H9 (cell line): ENCODE measurements around the gene LACTB. TPM values are rescaled to one million over a fixed set of nuclear protein-coding genes. Genes with fewer than 3 reads are reported as not detected.

Experiments
- DNase-seq: peaks from one replicate; pipeline ENCODE4 v3.0.0-alpha.2; 2017
- H2AFZ ChIP-seq: one replicate; pipeline ENCODE4 v1.6.1; 2013; ENCODE audit warnings: mild to moderate bottlenecking, low read length, control low read depth, moderate library complexity
- H2AK5ac ChIP-seq: 2 replicates; pipeline ENCODE4 v1.6.1; 2013; ENCODE audit warnings: low read length, control low read depth, mixed read lengths; ENCODE audit not compliant: insufficient read length
- H2BK120ac ChIP-seq: one replicate; pipeline ENCODE4 v1.6.1; 2013; ENCODE audit warnings: low read depth, mild to moderate bottlenecking, low read length, control low read depth, inconsistent platforms; ENCODE audit not compliant: poor library complexity, severe bottlenecking
- H2BK12ac ChIP-seq: 2 replicates; pipeline ENCODE4 v1.6.1; 2013; ENCODE audit warnings: low read length, control low read depth, mixed read lengths, low read depth; ENCODE audit not compliant: insufficient read length
- H2BK15ac ChIP-seq: 2 replicates; pipeline ENCODE4 v1.6.1; 2013; ENCODE audit warnings: low read depth, low read length, control low read depth
- H2BK20ac ChIP-seq: one replicate; pipeline ENCODE4 v1.6.1; 2013; ENCODE audit warnings: low read depth, mild to moderate bottlenecking, low read length, control low read depth, inconsistent platforms; ENCODE audit not compliant: poor library complexity, severe bottlenecking
- H2BK5ac ChIP-seq: 2 replicates; pipeline ENCODE4 v1.6.1; 2013; ENCODE audit warnings: low read length, control low read depth, mixed read lengths; ENCODE audit not compliant: insufficient read length
- H3K14ac ChIP-seq: 2 replicates; pipeline ENCODE4 v1.6.1; 2013; ENCODE audit warnings: low read length, control low read depth; ENCODE audit not compliant: insufficient read depth
- H3K18ac ChIP-seq: 2 replicates; pipeline ENCODE4 v1.6.1; 2013; ENCODE audit warnings: low read depth, mild to moderate bottlenecking, mixed read lengths, low read length, control low read depth; ENCODE audit not compliant: insufficient read length
- H3K23ac ChIP-seq: 2 replicates; pipeline ENCODE4 v1.6.1; 2013; ENCODE audit warnings: low read length, control low read depth, mixed read lengths, low read depth; ENCODE audit not compliant: insufficient read length
- H3K23me2 ChIP-seq: 2 replicates; pipeline ENCODE4 v1.6.1; 2013; ENCODE audit warnings: low read depth, mild to moderate bottlenecking, mixed read lengths, low read length, control low read depth; ENCODE audit not compliant: insufficient read length, poor library complexity, severe bottlenecking
- H3K27ac ChIP-seq: 2 replicates; pipeline ENCODE4 v1.5.1; 2013; ENCODE audit warnings: low read length, control low read depth, mixed read lengths, low read depth; ENCODE audit not compliant: insufficient read length
- H3K27me3 ChIP-seq: 2 replicates; pipeline ENCODE4 v1.6.1; 2013; ENCODE audit warnings: low read length, control low read depth, inconsistent platforms; ENCODE audit not compliant: insufficient read depth
- H3K4ac ChIP-seq: 2 replicates; pipeline ENCODE4 v1.6.1; 2013; ENCODE audit warnings: low read depth, mild to moderate bottlenecking, control low read depth, inconsistent platforms, low read length, moderate library complexity
- H3K4me1 ChIP-seq: 2 replicates; pipeline ENCODE4 v1.6.1; 2013; ENCODE audit warnings: low read length, control low read depth, inconsistent platforms; ENCODE audit not compliant: insufficient read depth
- H3K4me2 ChIP-seq: 2 replicates; pipeline ENCODE4 v1.6.1; 2013; ENCODE audit warnings: low read length, control low read depth, mixed read lengths; ENCODE audit not compliant: insufficient read length, insufficient read depth
- H3K56ac ChIP-seq: 2 replicates; pipeline ENCODE4 v1.6.1; 2013; ENCODE audit warnings: low read depth, mild to moderate bottlenecking, mixed read lengths, low read length, control low read depth; ENCODE audit not compliant: insufficient read length
- H3K79me1 ChIP-seq: 2 replicates; pipeline ENCODE4 v1.6.1; 2013; ENCODE audit warnings: low read depth, mild to moderate bottlenecking, moderate library complexity, low read length, control low read depth, inconsistent platforms; ENCODE audit not compliant: insufficient read depth, poor library complexity, severe bottlenecking
- H3K79me2 ChIP-seq: 2 replicates; pipeline ENCODE4 v1.6.1; 2013; ENCODE audit warnings: low read length, control low read depth, inconsistent platforms; ENCODE audit not compliant: insufficient read depth
- H3K9ac ChIP-seq: 2 replicates; pipeline ENCODE4 v1.6.1; 2013; ENCODE audit warnings: low read length, control low read depth, mixed read lengths; ENCODE audit not compliant: insufficient read length; ENCODE audit errors: extremely low read depth
- H3K9me3 ChIP-seq: one replicate; pipeline ENCODE4 v1.6.1; 2013; ENCODE audit warnings: low read depth, low read length, inconsistent platforms; ENCODE audit not compliant: control insufficient read depth
- H3T11ph ChIP-seq: one replicate; pipeline ENCODE4 v1.6.1; 2013; ENCODE audit warnings: mild to moderate bottlenecking, low read length, control low read depth, inconsistent platforms
- H4K20me1 ChIP-seq: one replicate; pipeline ENCODE4 v1.6.1; 2013; ENCODE audit not compliant: control insufficient read depth, insufficient read length, insufficient read depth
- H4K5ac ChIP-seq: 2 replicates; pipeline ENCODE4 v1.6.1; 2013; ENCODE audit warnings: low read depth, mild to moderate bottlenecking, mixed read lengths, low read length, control low read depth; ENCODE audit not compliant: insufficient read length
- H4K8ac ChIP-seq: replicated peaks from 2 replicates; pipeline ENCODE4 v1.6.1; 2013; ENCODE audit warnings: low read length, control low read depth, mixed read lengths, low read depth; ENCODE audit not compliant: insufficient read length
- H4K91ac ChIP-seq: 2 replicates; pipeline ENCODE4 v1.6.1; 2013; ENCODE audit warnings: low read depth, mild to moderate bottlenecking, moderate library complexity, mixed read lengths, low read length, control low read depth; ENCODE audit not compliant: insufficient read length
- H3K27ac Mint-ChIP-seq, 3 experiments: 2 replicates in 2 of 3; 3 replicates in 1 of 3; pipeline ENCODE4 v1.8.0; 2020 to 2021; ENCODE audit warnings: mixed read lengths in 3 of 3, mild to moderate bottlenecking in 1 of 3, moderate library complexity in 1 of 3
- H3K27me3 Mint-ChIP-seq: 2 replicates; pipeline ENCODE4 v1.8.0; 2021; ENCODE audit warnings: low read depth, mild to moderate bottlenecking, moderate library complexity, mixed read lengths
- H3K36me3 Mint-ChIP-seq, 3 experiments: 2 replicates in 2 of 3; 3 replicates in 1 of 3; pipeline ENCODE4 v1.8.0; 2020 to 2021; ENCODE audit warnings: low read depth in 3 of 3, mixed read lengths in 3 of 3; ENCODE audit not compliant: insufficient read depth in 1 of 3
- H3K4me1 Mint-ChIP-seq, 2 experiments: 2 replicates each; pipeline ENCODE4 v1.8.0; 2020; ENCODE audit warnings: mixed read lengths in 2 of 2
- H3K4me3 Mint-ChIP-seq, 2 experiments: 2 replicates in 1 of 2; 3 replicates in 1 of 2; pipeline ENCODE4 v1.8.0; 2020 to 2021; ENCODE audit warnings: mild to moderate bottlenecking in 2 of 2, mixed read lengths in 2 of 2, moderate library complexity in 1 of 2
- H3K9me3 Mint-ChIP-seq, 2 experiments: 2 replicates in 1 of 2; 3 replicates in 1 of 2; pipeline ENCODE4 v1.8.0; 2020; ENCODE audit warnings: mild to moderate bottlenecking in 2 of 2, mixed read lengths in 2 of 2, moderate library complexity in 1 of 2
- WGBS: extraction: QIAGEN DNeasy Blood & Tissue Kit; methylation state at CpG from one replicate; pipeline ENCODE4 v1.1.7; 2013; ENCODE audit warnings: missing lambda C conversion rate, low lambda C conversion rate, mixed read lengths; ENCODE audit not compliant: insufficient read length; ENCODE audit errors: extremely low coverage; 5-methylcytosine and 5-hydroxymethylcytosine counted together
- total RNA-seq: library from RNA; stranded (reverse); gene quantifications from 2 replicates; pipeline ENCODE4 v1.2.1, GENCODE V29; 2021
- TF ChIP-seq, protein P1 (sequence below): fragments of 200-600 bp; sonication (generic); conservative IDR thresholded peaks from 3 replicates; pipeline ENCODE4 v1.8.0; 2021; ENCODE audit warnings: antibody characterized with exemption, mild to moderate bottlenecking

LACTB gene
- total RNA-seq, 1 experiment from 2014 or later = 10.3 TPM

DNA sequence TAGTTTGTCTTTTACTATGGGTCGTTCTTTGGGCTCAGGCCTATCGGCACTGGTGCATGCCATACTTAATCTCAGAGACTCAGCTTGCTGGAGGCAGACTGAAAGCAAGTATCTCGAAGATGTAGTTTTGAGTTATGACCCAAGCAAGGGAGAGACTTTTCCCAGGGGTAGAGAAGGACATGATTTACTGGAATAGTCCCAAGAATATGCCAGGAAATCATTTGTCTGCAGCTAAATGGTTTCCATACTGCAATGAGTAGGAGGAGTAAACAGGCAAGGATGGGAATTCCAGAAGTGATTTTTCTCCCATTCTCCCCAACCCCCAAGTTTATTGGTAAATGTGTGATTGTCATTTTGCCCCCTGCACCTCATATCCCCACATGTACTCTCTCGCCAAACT, 35.4 kb upstream of the LACTB start:
- no peaks in the 10 kb centered on the region for H3K27me3 Mint-ChIP-seq
- no peaks in the 10 kb centered on the region for H4K20me1 ChIP-seq
- no peak overlapping the region for H3K56ac ChIP-seq
- no peaks in the 10 kb centered on the region for H3K23me2 ChIP-seq
- no peaks in the 10 kb centered on the region for H3K79me1 ChIP-seq
- H2AK5ac ChIP-seq = no peak overlapping the region
- H3K4me1 Mint-ChIP-seq = peaks cover 62 to 66% of the 10 kb centered on the region in 2 experiments
- H3K4ac ChIP-seq = no peak overlapping the region
- H3K4me1 ChIP-seq = peaks cover 28% of the 10 kb centered on the region; the same call in 1 of the 2 replicates
- H2BK20ac ChIP-seq = no peak overlapping the region
- H3K4me2 ChIP-seq = no peak overlapping the region
- no peak overlapping the region for H2BK12ac ChIP-seq
- no peaks in the 10 kb centered on the region for H3K27me3 ChIP-seq
- DNase-seq = no peak
- TF ChIP-seq, protein P1, sequence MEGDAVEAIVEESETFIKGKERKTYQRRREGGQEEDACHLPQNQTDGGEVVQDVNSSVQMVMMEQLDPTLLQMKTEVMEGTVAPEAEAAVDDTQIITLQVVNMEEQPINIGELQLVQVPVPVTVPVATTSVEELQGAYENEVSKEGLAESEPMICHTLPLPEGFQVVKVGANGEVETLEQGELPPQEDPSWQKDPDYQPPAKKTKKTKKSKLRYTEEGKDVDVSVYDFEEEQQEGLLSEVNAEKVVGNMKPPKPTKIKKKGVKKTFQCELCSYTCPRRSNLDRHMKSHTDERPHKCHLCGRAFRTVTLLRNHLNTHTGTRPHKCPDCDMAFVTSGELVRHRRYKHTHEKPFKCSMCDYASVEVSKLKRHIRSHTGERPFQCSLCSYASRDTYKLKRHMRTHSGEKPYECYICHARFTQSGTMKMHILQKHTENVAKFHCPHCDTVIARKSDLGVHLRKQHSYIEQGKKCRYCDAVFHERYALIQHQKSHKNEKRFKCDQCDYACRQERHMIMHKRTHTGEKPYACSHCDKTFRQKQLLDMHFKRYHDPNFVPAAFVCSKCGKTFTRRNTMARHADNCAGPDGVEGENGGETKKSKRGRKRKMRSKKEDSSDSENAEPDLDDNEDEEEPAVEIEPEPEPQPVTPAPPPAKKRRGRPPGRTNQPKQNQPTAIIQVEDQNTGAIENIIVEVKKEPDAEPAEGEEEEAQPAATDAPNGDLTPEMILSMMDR = no peak
- H3T11ph ChIP-seq = no peak overlapping the region
- no peaks in the 10 kb centered on the region for H3K79me2 ChIP-seq
- no peak overlapping the region for H3K9ac ChIP-seq
- no peak overlapping the region for H2BK120ac ChIP-seq
- WGBS = no CpG with 5 or more reads among the region's 4 CpGs
- peak overlapping the region; percentile 9 for H2AFZ ChIP-seq
- no peak overlapping the region for H4K91ac ChIP-seq
- no peak overlapping the region for H2BK15ac ChIP-seq
- no peak overlapping the region for H3K18ac ChIP-seq
- H4K5ac ChIP-seq = no peak overlapping the region
- H3K9me3 ChIP-seq = no peaks in the 10 kb centered on the region
- H3K27ac Mint-ChIP-seq = peak overlapping the region; percentile 27 to 83 (median 73); a peak in 5 of 7 replicates
- no peak overlapping the region for H3K27ac ChIP-seq
- H3K4me3 Mint-ChIP-seq = no peak overlapping the region
- no peak overlapping the region for H3K23ac ChIP-seq
- H4K8ac ChIP-seq = no peak overlapping the region
- no peak overlapping the region for H2BK5ac ChIP-seq
- no peaks in the 10 kb centered on the region; a peak in 2 of 7 replicates for H3K36me3 Mint-ChIP-seq
- H3K14ac ChIP-seq = no peak overlapping the region
- no peaks in the 10 kb centered on the region; a peak in 1 of 5 replicates for H3K9me3 Mint-ChIP-seq
